ENCODE data around the gene CDH4.

CDH4 gene

GRCh38 chr20:61803915-61804751 is 552.1 kb downstream of the CDH4 start:
- no peak for DNase-seq

GRCh38 chr20:61804752-61805295 is 552.8 kb downstream of the CDH4 start:
- DNase-seq: no peak

GRCh38 chr20:61805365-61805764 is 553.3 kb downstream of the CDH4 start:
- no peak for DNase-seq

- no peak for DNase-seq
Measured at GRCh38 chr20:61805781-61806180, 553.7 kb downstream of the CDH4 start.

- no peak for DNase-seq
Measured at GRCh38 chr20:61806314-61806713, 554.3 kb downstream of the CDH4 start.

GRCh38 chr20:61806995-61807394 is 554.9 kb downstream of the CDH4 start:
- no peak for DNase-seq

- DNase-seq: peak; percentile 78
Measured at GRCh38 chr20:61807471-61808160, 555.6 kb downstream of the CDH4 start.

- DNase-seq: no peak
Measured at GRCh38 chr20:61808447-61808846, 556.4 kb downstream of the CDH4 start.

- DNase-seq: no peak
Measured at GRCh38 chr20:61809006-61809770, 557.1 kb downstream of the CDH4 start.

GRCh38 chr20:61810066-61810737 is 558.1 kb downstream of the CDH4 start:
- no peak for DNase-seq

- no peak for DNase-seq
Measured at GRCh38 chr20:61810738-61811135, 558.7 kb downstream of the CDH4 start.

GRCh38 chr20:61811166-61811565 is 559.1 kb downstream of the CDH4 start:
- DNase-seq: no peak

GRCh38 chr20:61812121-61812844 is 560.2 kb downstream of the CDH4 start:
- no peak for DNase-seq

GRCh38 chr20:61812845-61813485 is 560.9 kb downstream of the CDH4 start:
- no peak for DNase-seq

- DNase-seq: no peak
Measured at GRCh38 chr20:61813791-61814190, 561.7 kb downstream of the CDH4 start.

GRCh38 chr20:61814244-61814643 is 562.2 kb downstream of the CDH4 start:
- no peak for DNase-seq

- DNase-seq: no peak
Measured at GRCh38 chr20:61814726-61815125, 562.7 kb downstream of the CDH4 start.

GRCh38 chr20:61815176-61815575 is 563.1 kb downstream of the CDH4 start:
- DNase-seq: no peak

GRCh38 chr20:61815678-61816077 is 563.6 kb downstream of the CDH4 start:
- no peak for DNase-seq

- no peak for DNase-seq
Measured at GRCh38 chr20:61816606-61817460, 564.8 kb downstream of the CDH4 start.

All from NCI-H774 (cell line).